Neuronal stem cell (in vitro differentiated cells): ENCODE results near the gene FXYD3.

Source experiments
- DNase-seq: peaks from one replicate; pipeline ENCODE4 v3.0.0-alpha.2; 2013; ENCODE audit warnings: low spot score
- H2AFZ ChIP-seq: one replicate; pipeline ENCODE4 v1.6.1; 2013; ENCODE audit warnings: mild to moderate bottlenecking, low read length, inconsistent platforms
- H2AK5ac ChIP-seq: 2 replicates; pipeline ENCODE4 v1.6.1; 2013; ENCODE audit warnings: low read depth, mild to moderate bottlenecking, inconsistent platforms, low read length, moderate library complexity, mixed read lengths
- H2BK120ac ChIP-seq: 2 replicates; pipeline ENCODE4 v1.6.1; 2013; ENCODE audit warnings: low read depth, mild to moderate bottlenecking, inconsistent platforms, low read length, moderate library complexity, mixed read lengths
- H2BK12ac ChIP-seq: one replicate; pipeline ENCODE4 v1.6.1; 2013; ENCODE audit warnings: low read length, inconsistent platforms
- H2BK15ac ChIP-seq: 2 replicates; pipeline ENCODE4 v1.6.1; 2013; ENCODE audit warnings: mild to moderate bottlenecking, low read length, inconsistent platforms, mixed read lengths
- H2BK5ac ChIP-seq: one replicate; pipeline ENCODE4 v1.6.1; 2013; ENCODE audit warnings: inconsistent platforms, mild to moderate bottlenecking, low read length, moderate library complexity
- H3K14ac ChIP-seq: one replicate; pipeline ENCODE4 v1.6.1; 2013; ENCODE audit warnings: low read length, inconsistent platforms
- H3K18ac ChIP-seq: 2 replicates; pipeline ENCODE4 v1.6.1; 2013; ENCODE audit warnings: low read length, inconsistent platforms
- H3K23ac ChIP-seq: 2 replicates; pipeline ENCODE4 v1.6.1; 2013; ENCODE audit warnings: low read depth, mild to moderate bottlenecking, mixed read lengths, low read length, inconsistent platforms; ENCODE audit not compliant: poor library complexity
- H3K27ac ChIP-seq: replicated peaks from 3 replicates; pipeline ENCODE4 v1.5.1; 2013; ENCODE audit warnings: low read length, inconsistent platforms
- H3K27me3 ChIP-seq, 3 experiments: 2 replicates each; pipeline ENCODE4 v1.6.1; 2013; ENCODE audit warnings: low read length in 3 of 3, mild to moderate bottlenecking in 2 of 3, inconsistent platforms in 1 of 3, low read depth in 1 of 3, mixed read lengths in 1 of 3, moderate library complexity in 1 of 3; ENCODE audit not compliant: control insufficient read depth in 3 of 3, insufficient read depth in 3 of 3
- H3K36me3 ChIP-seq, 2 donors: replicated peaks in 1 of 2; 2 replicates each; pipeline ENCODE4 v1.6.1; 2013; ENCODE audit warnings: low read length in 2 of 2; ENCODE audit not compliant: control insufficient read depth in 2 of 2, insufficient read depth in 2 of 2
- H3K4ac ChIP-seq: 2 replicates; pipeline ENCODE4 v1.6.1; 2013; ENCODE audit warnings: inconsistent platforms, mild to moderate bottlenecking, low read length, moderate library complexity
- H3K4me1 ChIP-seq, 2 donors: 1 replicate in 1 of 2; 2 replicates in 1 of 2; pipeline ENCODE4 v1.6.1; 2013; ENCODE audit warnings: low read length in 2 of 2, low read depth in 1 of 2; ENCODE audit not compliant: control insufficient read depth in 2 of 2, insufficient read depth in 1 of 2
- H3K4me2 ChIP-seq: one replicate; pipeline ENCODE4 v1.6.1; 2013; ENCODE audit warnings: mild to moderate bottlenecking, low read length, inconsistent platforms; ENCODE audit not compliant: insufficient read depth, poor library complexity, severe bottlenecking
- H3K4me3 ChIP-seq, 2 donors: 2 replicates each; pipeline ENCODE4 v1.5.1; 2013; ENCODE audit warnings: low read length in 2 of 2, mild to moderate bottlenecking in 2 of 2, inconsistent platforms in 1 of 2, moderate library complexity in 1 of 2
- H3K79me1 ChIP-seq: one replicate; pipeline ENCODE4 v1.6.1; 2013; ENCODE audit warnings: low read depth, mild to moderate bottlenecking, inconsistent platforms, low read length, moderate library complexity
- H3K9ac ChIP-seq: one replicate; pipeline ENCODE4 v1.6.1; 2013; ENCODE audit warnings: mild to moderate bottlenecking, low read depth, low read length, inconsistent platforms; ENCODE audit not compliant: poor library complexity
- H3K9me3 ChIP-seq, 2 donors: replicated peaks in 1 of 2; 2 replicates each; pipeline versions ENCODE3 to v1.6.1; 2013; ENCODE audit warnings: low read length in 2 of 2, mild to moderate bottlenecking in 2 of 2, inconsistent platforms in 1 of 2, low read depth in 1 of 2, mixed read lengths in 1 of 2, moderate library complexity in 1 of 2; ENCODE audit not compliant: control insufficient read depth in 2 of 2, insufficient read depth in 1 of 2
- H4K8ac ChIP-seq: one replicate; pipeline ENCODE4 v1.6.1; 2013; ENCODE audit warnings: low read depth, mild to moderate bottlenecking, inconsistent platforms, low read length, moderate library complexity
- H4K91ac ChIP-seq: one replicate; pipeline ENCODE4 v1.6.1; 2013; ENCODE audit warnings: low read length, low read depth, mild to moderate bottlenecking, inconsistent platforms; ENCODE audit not compliant: poor library complexity
- WGBS, 2 donors: extraction: QIAGEN DNeasy Blood & Tissue Kit; methylation state at CpG; one replicate each; pipeline ENCODE4 v1.1.7; 2013; ENCODE audit warnings: missing lambda C conversion rate in 2 of 2, mixed read lengths in 1 of 2; ENCODE audit not compliant: insufficient read length in 2 of 2, insufficient replicate concordance in 1 of 2; ENCODE audit errors: extremely low coverage in 2 of 2; 5-methylcytosine and 5-hydroxymethylcytosine counted together

Gene FXYD3

DNA sequence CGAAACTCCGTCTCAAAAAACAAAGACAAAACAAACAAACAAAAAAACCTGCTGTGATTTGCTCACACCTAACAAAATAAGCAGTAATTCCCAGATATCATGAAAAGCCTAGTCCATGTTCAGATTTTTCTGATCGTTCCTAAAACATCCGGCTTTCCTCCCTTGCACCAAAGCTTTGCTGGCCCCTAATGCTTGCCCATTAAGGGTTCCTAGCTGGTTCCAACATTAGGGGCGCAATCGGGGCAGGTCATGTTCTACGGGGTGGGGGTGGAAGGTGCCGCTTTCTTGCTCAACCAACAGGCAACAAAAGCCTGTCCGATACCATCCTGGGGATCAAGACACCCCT is 25.5 kb upstream of the FXYD3 start:
- Histone ChIP-seq H2AK5ac (no peak overlapping the region), H3K27ac (no peak overlapping the region), H3K23ac (no peak overlapping the region), H2AFZ (no peak overlapping the region), H2BK5ac (no peak overlapping the region), H3K79me1 (peaks cover 3% of the 10 kb centered on the region), H3K4me3 (no peak overlapping the region), H2BK15ac (no peak overlapping the region), H2BK12ac (no peak overlapping the region), H4K8ac (no peak overlapping the region), H2BK120ac (no peak overlapping the region), H3K4me2 (no peak overlapping the region), H3K14ac (no peak overlapping the region), H3K27me3 (peaks cover 0 to 16% (median 6%) of the 10 kb centered on the region in 3 experiments), H3K9ac (no peak overlapping the region), H3K36me3 (no peaks in the 10 kb centered on the region), H4K91ac (no peak overlapping the region), H3K18ac (no peak overlapping the region), H3K4ac (no peak overlapping the region), H3K4me1 (peaks cover 0 to 3% of the 10 kb centered on the region in 2 donors), H3K9me3 (no peaks in the 10 kb centered on the region)
- no peak for DNase-seq
- no CpG with 5 or more reads among the region's 9 CpGs for WGBS, 2 donors

- Histone ChIP-seq H3K9me3 (no peaks in the 10 kb centered on the region), H3K4me3 (peak overlapping the region in 1 of 2 donors; percentile 63), H3K79me1 (peaks cover 3% of the 10 kb centered on the region), H3K4me1 (peaks cover 0 to 3% of the 10 kb centered on the region in 2 donors), H3K27ac (no peak overlapping the region), H2AFZ (peak overlapping the region; percentile 48), H2AK5ac (peak overlapping the region; percentile 87), H2BK12ac (peak overlapping the region; percentile 99), H2BK5ac (no peak overlapping the region), H4K8ac (no peak overlapping the region), H3K9ac (no peak overlapping the region), H4K91ac (no peak overlapping the region), H3K18ac (peak overlapping the region; percentile 97), H2BK120ac (no peak overlapping the region), H3K23ac (peak overlapping the region; percentile 67), H3K4me2 (peak overlapping the region; percentile 43), H2BK15ac (peak overlapping the region; percentile 25), H3K4ac (no peak overlapping the region), H3K14ac (peak overlapping the region; percentile 64), H3K27me3 (peaks cover 0 to 14% (median 6%) of the 10 kb centered on the region in 3 experiments), H3K36me3 (no peaks in the 10 kb centered on the region)
- WGBS, 2 donors = no CpG with 5 or more reads among the region's 36 CpGs
- peak; percentile 54 for DNase-seq
These were observed 25.0 kb upstream of the FXYD3 start for GRCh38 chr19:35090506-35091214.

DNA sequence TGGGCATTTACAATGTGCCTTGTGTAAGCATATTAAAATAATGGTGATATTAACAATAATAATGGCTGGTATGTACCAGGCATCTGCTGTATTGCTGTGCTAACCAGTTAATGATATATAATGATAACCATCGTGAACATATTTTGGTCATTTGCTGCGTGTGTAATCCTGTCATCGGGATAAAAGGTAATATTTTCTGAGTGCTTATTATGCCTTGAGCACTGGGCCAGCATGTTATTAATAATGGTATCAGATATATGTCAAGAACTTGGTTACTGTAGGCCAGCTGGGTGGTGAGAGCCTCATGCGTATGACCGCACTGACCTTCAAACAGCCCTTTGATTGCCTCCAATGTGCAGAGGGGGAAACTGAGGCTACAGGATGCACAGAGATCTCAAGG is 22.2 kb upstream of the FXYD3 start:
- Histone ChIP-seq H4K8ac (no peak overlapping the region), H3K36me3 (no peaks in the 10 kb centered on the region), H3K18ac (no peak overlapping the region), H3K4me3 (no peak overlapping the region), H3K27ac (no peak overlapping the region), H3K9ac (no peak overlapping the region), H3K4me1 (peaks cover 0 to 3% of the 10 kb centered on the region in 2 donors), H2BK15ac (no peak overlapping the region), H2BK5ac (no peak overlapping the region), H2BK12ac (no peak overlapping the region), H3K9me3 (no peaks in the 10 kb centered on the region), H3K4ac (no peak overlapping the region), H4K91ac (no peak overlapping the region), H3K4me2 (no peak overlapping the region), H2BK120ac (no peak overlapping the region), H2AFZ (no peak overlapping the region), H3K23ac (no peak overlapping the region), H3K79me1 (peaks cover 3% of the 10 kb centered on the region), H3K27me3 (peaks cover 0 to 5% (median 3%) of the 10 kb centered on the region in 3 experiments), H3K14ac (no peak overlapping the region), H2AK5ac (no peak overlapping the region)
- no CpG with 5 or more reads among the region's 5 CpGs for WGBS, 2 donors
- no peak for DNase-seq

DNA sequence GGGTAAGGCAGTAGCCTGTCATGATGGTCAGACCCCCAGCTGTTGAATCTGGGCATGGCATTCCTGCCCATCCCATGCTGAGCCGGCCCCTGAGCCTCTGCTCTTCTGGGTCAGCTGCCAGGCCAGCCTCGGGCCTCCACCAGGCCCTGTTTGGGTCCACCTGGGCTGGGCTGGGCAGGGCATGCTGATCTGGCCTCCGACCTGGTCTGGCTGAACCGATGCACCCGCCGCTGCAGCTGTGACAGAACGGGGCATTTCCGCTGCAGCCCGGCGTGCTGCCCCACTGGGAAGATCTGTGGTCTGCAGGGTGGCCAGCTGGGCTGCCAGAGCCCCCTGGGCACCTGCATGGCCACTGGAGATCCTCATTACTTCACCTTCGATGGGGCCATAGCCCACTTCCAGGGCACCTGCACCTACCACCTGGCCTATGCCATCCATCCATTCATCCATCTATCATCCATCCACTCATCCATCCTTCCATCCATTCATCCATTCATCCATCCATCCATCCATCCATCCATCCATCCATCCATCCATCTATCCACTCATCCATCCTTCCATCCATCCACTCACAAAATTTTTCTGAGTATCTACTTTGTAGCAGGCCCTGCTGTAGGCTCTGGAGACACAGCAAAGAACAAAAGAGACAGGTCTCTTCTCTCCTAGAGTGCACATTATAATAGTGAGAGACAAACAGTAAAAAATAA is 21.5 kb upstream of the FXYD3 start:
- Histone ChIP-seq H4K8ac (no peak overlapping the region), H2BK15ac (no peak overlapping the region), H3K4me3 (no peak overlapping the region), H2AK5ac (no peak overlapping the region), H2BK12ac (no peak overlapping the region), H3K27me3 (peaks cover 0 to 5% (median 3%) of the 10 kb centered on the region in 3 experiments), H3K9ac (peak overlapping the region; percentile 30), H4K91ac (no peak overlapping the region), H3K14ac (no peak overlapping the region), H2BK120ac (no peak overlapping the region), H3K27ac (no peak overlapping the region), H3K23ac (peak overlapping the region; percentile 31), H3K4me1 (peaks cover 0 to 3% of the 10 kb centered on the region in 2 donors), H2AFZ (no peak overlapping the region), H3K4me2 (no peak overlapping the region), H3K4ac (no peak overlapping the region), H3K9me3 (no peaks in the 10 kb centered on the region), H3K79me1 (peaks cover 3% of the 10 kb centered on the region), H2BK5ac (no peak overlapping the region), H3K18ac (peak overlapping the region; percentile 89), H3K36me3 (no peaks in the 10 kb centered on the region)
- DNase-seq = no peak
- no CpG with 5 or more reads among the region's 11 CpGs for WGBS, 2 donors
